Liver (tissue), 9 donors: ENCODE results near the gene SGPL1. TPM values are rescaled to one million over a fixed set of nuclear protein-coding genes. Genes with fewer than 3 reads are reported as not detected.

Experiments used
- DNase-seq: peaks from one replicate; pipeline ENCODE4 v3.0.0-alpha.2; 2017; ENCODE audit warnings: low spot score
- H3K27ac ChIP-seq, 2 donors: one replicate each; pipeline ENCODE4 v1.7.0; 2013; ENCODE audit warnings: inconsistent platforms in 2 of 2, low read length in 2 of 2, control low read depth in 1 of 2, low read depth in 1 of 2, mild to moderate bottlenecking in 1 of 2
- H3K27me3 ChIP-seq, 4 donors: one replicate each; pipeline versions ENCODE4 v1.6.1 to v1.7.0; 2013; ENCODE audit warnings: low read length in 3 of 4, inconsistent platforms in 1 of 4, mild to moderate bottlenecking in 1 of 4, moderate library complexity in 1 of 4; ENCODE audit not compliant: control insufficient read depth in 4 of 4, insufficient read depth in 4 of 4
- H3K36me3 ChIP-seq, 4 donors: one replicate each; pipeline versions ENCODE4 v1.6.1 to v1.7.0; 2013; ENCODE audit warnings: low read length in 3 of 4, mild to moderate bottlenecking in 3 of 4, low read depth in 1 of 4, moderate library complexity in 1 of 4; ENCODE audit not compliant: control insufficient read depth in 4 of 4, insufficient read depth in 3 of 4
- H3K4me1 ChIP-seq, 4 donors: one replicate each; pipeline versions ENCODE4 v1.6.1 to v1.7.0; 2013; ENCODE audit warnings: low read length in 3 of 4, mild to moderate bottlenecking in 3 of 4, moderate library complexity in 1 of 4; ENCODE audit not compliant: control insufficient read depth in 4 of 4, insufficient read depth in 4 of 4
- H3K4me3 ChIP-seq, 3 donors: one replicate each; pipeline versions ENCODE4 v1.6.1 to v1.7.0; 2013; ENCODE audit warnings: low read length in 3 of 3, control low read depth in 1 of 3, low read depth in 1 of 3, mild to moderate bottlenecking in 1 of 3
- H3K9ac ChIP-seq, 2 donors: one replicate each; pipeline ENCODE4 v1.7.0; 2013; ENCODE audit warnings: low read length in 2 of 2, mild to moderate bottlenecking in 2 of 2, moderate library complexity in 2 of 2, control low read depth in 1 of 2, low read depth in 1 of 2
- H3K9me3 ChIP-seq, 4 donors: one replicate each; pipeline versions ENCODE4 v1.6.1 to v1.7.0; 2013; ENCODE audit warnings: low read length in 3 of 4; ENCODE audit not compliant: control insufficient read depth in 4 of 4
- ATF3 ChIP-seq: IDR thresholded peaks from 2 replicates; pipeline ENCODE4 v1.6.1; 2016; ENCODE audit warnings: antibody characterized with exemption
- CTCF ChIP-seq: fragments of 150-350 bp; IDR thresholded peaks from 2 replicates; pipeline ENCODE4 v1.5.1; 2017; ENCODE audit warnings: improper control_type of control experiment, low read depth, low read length; ENCODE audit not compliant: missing input control
- EGR1 ChIP-seq, 2 donors: IDR thresholded peaks; 2 replicates each; pipeline ENCODE4 v1.6.1; 2016 to 2018; ENCODE audit warnings: antibody characterized with exemption in 2 of 2, low read depth in 2 of 2
- FOXA1 ChIP-seq: IDR thresholded peaks from 2 replicates; pipeline ENCODE4 v1.6.1; 2016; ENCODE audit warnings: antibody characterized with exemption
- FOXA2 ChIP-seq: IDR thresholded peaks from 2 replicates; pipeline ENCODE4 v1.6.1; 2016; ENCODE audit warnings: antibody characterized with exemption
- GABPA ChIP-seq, 2 donors: IDR thresholded peaks in 1 of 2; conservative IDR thresholded peaks in 1 of 2; 2 replicates each; pipeline ENCODE4 v1.6.1; 2016; ENCODE audit warnings: antibody characterized with exemption in 2 of 2, mild to moderate bottlenecking in 1 of 2, moderate library complexity in 1 of 2
- HNF4A ChIP-seq, 2 donors: conservative IDR thresholded peaks; 2 replicates each; pipeline ENCODE4 v1.6.1; 2016; ENCODE audit warnings: antibody characterized with exemption in 2 of 2, mild to moderate bottlenecking in 2 of 2
- HNF4G ChIP-seq: IDR thresholded peaks from 2 replicates; pipeline ENCODE4 v1.6.1; 2016; ENCODE audit warnings: antibody characterized with exemption
- JUND ChIP-seq, 2 donors: IDR thresholded peaks; 2 replicates each; pipeline ENCODE4 v1.6.1; 2016; ENCODE audit warnings: antibody characterized with exemption in 2 of 2
- NR2F2 ChIP-seq: IDR thresholded peaks from 2 replicates; pipeline ENCODE4 v1.6.1; 2016; ENCODE audit warnings: antibody characterized with exemption
- RAD21 ChIP-seq, 2 donors: IDR thresholded peaks; 2 replicates each; pipeline ENCODE4 v1.6.1; 2016; ENCODE audit warnings: antibody characterized with exemption in 2 of 2, mild to moderate bottlenecking in 2 of 2
- RXRA ChIP-seq, 2 donors: IDR thresholded peaks; 2 replicates each; pipeline ENCODE4 v1.6.1; 2017 to 2018; ENCODE audit warnings: antibody characterized with exemption in 2 of 2, mild to moderate bottlenecking in 1 of 2
- SP1 ChIP-seq: IDR thresholded peaks from 2 replicates; pipeline ENCODE4 v1.6.1; 2018; ENCODE audit warnings: antibody characterized with exemption, mild to moderate bottlenecking
- TAF1 ChIP-seq: conservative IDR thresholded peaks from 2 replicates; pipeline ENCODE4 v1.6.1; 2016; ENCODE audit warnings: antibody characterized with exemption, mild to moderate bottlenecking
- YY1 ChIP-seq: IDR thresholded peaks from 2 replicates; pipeline ENCODE4 v1.6.1; 2016; ENCODE audit warnings: antibody characterized with exemption, mild to moderate bottlenecking
- ZBTB33 ChIP-seq: IDR thresholded peaks from 2 replicates; pipeline ENCODE4 v1.6.1; 2016; ENCODE audit warnings: antibody characterized with exemption
- WGBS: extraction: QIAGEN DNeasy Blood & Tissue Kit; methylation state at CpG from one replicate; pipeline ENCODE4 v1.1.7; 2013; 5-methylcytosine and 5-hydroxymethylcytosine counted together
- polyA plus RNA-seq, 2 donors: library from polyadenylated mRNA; stranded (reverse) in 1 of 2; unstranded in 1 of 2; fragments of 200-250 nt in 1 of 2; fragments of >200 nt in 1 of 2; fragmentation: Nextera tagmentation in 1 of 2; extraction: Ambion mirVana in 1 of 2; gene quantifications; one replicate each; pipeline versions ENCODE4 v1.2.1 to v1.2.3, GENCODE V29; 2013 to 2015
- total RNA-seq, 2 donors: library from RNA; depleted of rRNA; stranded (reverse); fragments of >200 nt; gene quantifications; one replicate each; pipeline ENCODE4 v1.2.3, GENCODE V29; 2014
- TF ChIP-seq, protein P1 (sequence below): IDR thresholded peaks from 2 replicates; pipeline ENCODE4 v1.6.1; 2016; ENCODE audit warnings: antibody characterized with exemption, mild to moderate bottlenecking
- TF ChIP-seq, protein P2 (sequence below): IDR thresholded peaks from 2 replicates; pipeline ENCODE4 v1.6.1; 2016; ENCODE audit warnings: antibody characterized with exemption
- donor health status: healthy.
- donor health status: healthy.
- donor health status: healthy.
- donor health status: healthy.
- donor health status: healthy.

Gene SGPL1
- total and polyA plus RNA-seq, 4 donors: 11.8 to 37.1 (median 16.8) TPM

- H3K9ac ChIP-seq: no peak overlapping the region
- H3K27me3 ChIP-seq: no peaks in the 10 kb centered on the region
- H3K4me3 ChIP-seq: no peak overlapping the region
- DNase-seq: no peak
- no peaks in the 10 kb centered on the region for H3K4me1 ChIP-seq
- no peak overlapping the region for H3K27ac ChIP-seq
- no peaks in the 10 kb centered on the region for H3K36me3 ChIP-seq
- 78% methylated on average over 5 of the region's 5 CpGs for WGBS
- H3K9me3 ChIP-seq: no peaks in the 10 kb centered on the region
- TF ChIP-seq FOXA1 (no peak), ATF3 (no peak), RXRA (IDR thresholded peaks at IDR 0.05) (no peak), RAD21 (IDR thresholded peaks at IDR 0.05) (no peak), YY1 (no peak)
- TF ChIP-seq, protein P1, sequence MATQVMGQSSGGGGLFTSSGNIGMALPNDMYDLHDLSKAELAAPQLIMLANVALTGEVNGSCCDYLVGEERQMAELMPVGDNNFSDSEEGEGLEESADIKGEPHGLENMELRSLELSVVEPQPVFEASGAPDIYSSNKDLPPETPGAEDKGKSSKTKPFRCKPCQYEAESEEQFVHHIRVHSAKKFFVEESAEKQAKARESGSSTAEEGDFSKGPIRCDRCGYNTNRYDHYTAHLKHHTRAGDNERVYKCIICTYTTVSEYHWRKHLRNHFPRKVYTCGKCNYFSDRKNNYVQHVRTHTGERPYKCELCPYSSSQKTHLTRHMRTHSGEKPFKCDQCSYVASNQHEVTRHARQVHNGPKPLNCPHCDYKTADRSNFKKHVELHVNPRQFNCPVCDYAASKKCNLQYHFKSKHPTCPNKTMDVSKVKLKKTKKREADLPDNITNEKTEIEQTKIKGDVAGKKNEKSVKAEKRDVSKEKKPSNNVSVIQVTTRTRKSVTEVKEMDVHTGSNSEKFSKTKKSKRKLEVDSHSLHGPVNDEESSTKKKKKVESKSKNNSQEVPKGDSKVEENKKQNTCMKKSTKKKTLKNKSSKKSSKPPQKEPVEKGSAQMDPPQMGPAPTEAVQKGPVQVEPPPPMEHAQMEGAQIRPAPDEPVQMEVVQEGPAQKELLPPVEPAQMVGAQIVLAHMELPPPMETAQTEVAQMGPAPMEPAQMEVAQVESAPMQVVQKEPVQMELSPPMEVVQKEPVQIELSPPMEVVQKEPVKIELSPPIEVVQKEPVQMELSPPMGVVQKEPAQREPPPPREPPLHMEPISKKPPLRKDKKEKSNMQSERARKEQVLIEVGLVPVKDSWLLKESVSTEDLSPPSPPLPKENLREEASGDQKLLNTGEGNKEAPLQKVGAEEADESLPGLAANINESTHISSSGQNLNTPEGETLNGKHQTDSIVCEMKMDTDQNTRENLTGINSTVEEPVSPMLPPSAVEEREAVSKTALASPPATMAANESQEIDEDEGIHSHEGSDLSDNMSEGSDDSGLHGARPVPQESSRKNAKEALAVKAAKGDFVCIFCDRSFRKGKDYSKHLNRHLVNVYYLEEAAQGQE: no peak
Measured at GRCh38 chr10:70791386-70792039, 24.2 kb upstream of the SGPL1 start.

GRCh38 chr10:70795613-70796012 lies 20.1 kb upstream of the SGPL1 start:
- WGBS: 98% methylated on average over 1 of the region's 1 CpG
- H3K4me1 ChIP-seq: no peaks in the 10 kb centered on the region
- H3K27ac ChIP-seq: no peak overlapping the region
- H3K9me3 ChIP-seq: no peaks in the 10 kb centered on the region
- no peak overlapping the region for H3K4me3 ChIP-seq
- H3K27me3 ChIP-seq: no peaks in the 10 kb centered on the region
- TF ChIP-seq HNF4G (no peak), FOXA2 (no peak), JUND (IDR thresholded peaks at IDR 0.05) (no peak), GABPA (IDR thresholded peaks at IDR 0.05 in 1 of 2, conservative IDR thresholded peaks at IDR 0.05 in 1 of 2) (no peak), FOXA1 (no peak), NR2F2 (no peak), ATF3 (no peak), CTCF (no peak), RAD21 (IDR thresholded peaks at IDR 0.05) (no peak), RXRA (IDR thresholded peaks at IDR 0.05) (no peak), HNF4A (conservative IDR thresholded peaks at IDR 0.05) (no peak), TAF1 (no peak), EGR1 (IDR thresholded peaks at IDR 0.05; ENCODE audit: low read depth in 2 of 2) (no peak), ZBTB33 (no peak), SP1 (no peak), YY1 (no peak)
- TF ChIP-seq, protein P2, sequence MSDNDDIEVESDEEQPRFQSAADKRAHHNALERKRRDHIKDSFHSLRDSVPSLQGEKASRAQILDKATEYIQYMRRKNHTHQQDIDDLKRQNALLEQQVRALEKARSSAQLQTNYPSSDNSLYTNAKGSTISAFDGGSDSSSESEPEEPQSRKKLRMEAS: no peak
- TF ChIP-seq, protein P1: no peak
- H3K36me3 ChIP-seq: no peaks in the 10 kb centered on the region
- no peak for DNase-seq
- no peak overlapping the region for H3K9ac ChIP-seq
